ENCODE results near the gene CCL8.

Gene CCL8

GRCh38 chr17:34319039-34319483 lies at the start of gene CCL8:
TSS of gene CCL8 (plus strand) at chr17:34319435. CDS start at chr17:34319502, 67 bp downstream.
- H3K4me1 Mint-ChIP-seq, result no peaks in the 10 kb centered on the region
- no peaks in the 10 kb centered on the region for H3K9me3 Mint-ChIP-seq
- DNase-seq (ENCODE audit: low spot score in 2 of 2) (no peak), ATAC-seq (no peak)
- no peak within 1 kb of the TSS for H3K27ac Mint-ChIP-seq
- no peaks in the 10 kb centered on the region for H3K36me3 Mint-ChIP-seq
- H3K4me3 Mint-ChIP-seq, result no peak within 1 kb of the TSS

DNA sequence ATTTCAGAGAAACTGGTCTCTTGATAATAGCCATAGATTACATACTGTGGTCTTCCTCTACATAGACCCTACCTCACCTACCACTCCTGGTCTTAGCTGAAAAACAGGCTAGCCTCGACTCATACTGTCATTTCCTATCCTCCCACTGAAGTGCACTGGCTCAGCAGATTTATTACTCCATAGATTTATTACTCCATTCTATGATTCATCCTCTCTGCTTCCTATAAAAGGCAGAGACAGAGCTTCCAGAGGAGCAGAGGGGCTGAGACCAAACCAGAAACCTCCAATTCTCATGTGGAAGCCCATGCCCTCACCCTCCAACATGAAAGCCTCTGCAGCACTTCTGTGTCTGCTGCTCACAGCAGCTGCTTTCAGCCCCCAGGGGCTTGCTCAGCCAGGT lies 49.3 kb upstream of the CCL8 start, which contains the start of gene CCL7:
TSS of gene CCL7 (plus strand) at position 253 of the 400 bp plus-strand sequence. CDS start at position 323, 70 bp downstream.
- no peak for ATAC-seq

GRCh38 chr17:34275881-34276280 lies 43.4 kb upstream of the CCL8 start:
- ATAC-seq (no peak), DNase-seq (ENCODE audit: low spot score in 2 of 2) (no peak)
- H3K9me3 Mint-ChIP-seq, result no peaks in the 10 kb centered on the region
- no peak overlapping the region for H3K27ac Mint-ChIP-seq
- no peaks in the 10 kb centered on the region for H3K4me1 Mint-ChIP-seq
- no peak overlapping the region for H3K4me3 Mint-ChIP-seq
- no peaks in the 10 kb centered on the region for H3K36me3 Mint-ChIP-seq

More for the DNA sequence above, 49.3 kb upstream of the CCL8 start, which contains the start of gene CCL7:
- Mint-ChIP-seq H3K4me3 (no peak within 1 kb of the TSS), H3K27ac (no peak within 1 kb of the TSS), H3K36me3 (no peaks in the 10 kb centered on the region), H3K9me3 (no peaks in the 10 kb centered on the region), H3K4me1 (no peaks in the 10 kb centered on the region)
- DNase-seq (ENCODE audit: low spot score in 2 of 2), result no peak

- DNase-seq (ENCODE audit: low spot score in 2 of 2) (no peak), ATAC-seq (no peak)
- no peaks in the 10 kb centered on the region for H3K9me3 Mint-ChIP-seq
- no peaks in the 10 kb centered on the region for H3K36me3 Mint-ChIP-seq
- no peak overlapping the region for H3K4me3 Mint-ChIP-seq
- H3K4me1 Mint-ChIP-seq, result no peaks in the 10 kb centered on the region
- H3K27ac Mint-ChIP-seq, result no peak overlapping the region
Observed at GRCh38 chr17:34276826-34277225, 42.4 kb upstream of the CCL8 start.

- ATAC-seq, result no peak
- no peak for DNase-seq (ENCODE audit: low spot score in 2 of 2)
- Mint-ChIP-seq H3K9me3 (no peaks in the 10 kb centered on the region), H3K4me3 (no peak overlapping the region), H3K27ac (no peak overlapping the region), H3K36me3 (no peaks in the 10 kb centered on the region), H3K4me1 (no peaks in the 10 kb centered on the region)
Observed at GRCh38 chr17:34283571-34283970, 35.7 kb upstream of the CCL8 start.

GRCh38 chr17:34285286-34285792 lies 33.9 kb upstream of the CCL8 start, which contains the start of gene CCL11:
TSS of gene CCL11 (plus strand) at chr17:34285742. CDS start at chr17:34285809, 67 bp downstream.
- Mint-ChIP-seq H3K27ac (no peak within 1 kb of the TSS), H3K4me1 (no peaks in the 10 kb centered on the region), H3K4me3 (no peak within 1 kb of the TSS), H3K9me3 (no peaks in the 10 kb centered on the region), H3K36me3 (no peaks in the 10 kb centered on the region)
- no peak for ATAC-seq
- no peak for DNase-seq (ENCODE audit: low spot score in 2 of 2)

DNA sequence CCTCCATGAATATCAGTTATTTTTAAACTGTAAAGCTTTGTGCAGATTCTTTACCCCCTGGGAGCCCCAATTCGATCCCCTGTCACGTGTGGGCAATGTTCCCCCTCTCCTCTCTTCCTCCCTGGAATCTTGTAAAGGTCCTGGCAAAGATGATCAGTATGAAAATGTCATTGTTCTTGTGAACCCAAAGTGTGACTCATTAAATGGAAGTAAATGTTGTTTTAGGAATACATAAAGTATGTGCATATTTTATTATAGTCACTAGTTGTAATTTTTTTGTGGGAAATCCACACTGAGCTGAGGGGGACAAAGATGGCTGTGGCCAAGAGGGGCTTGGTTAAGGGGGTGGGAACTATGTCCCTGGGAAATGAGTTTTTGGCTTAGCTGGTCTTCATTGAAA lies 31.4 kb upstream of the CCL8 start:
- Mint-ChIP-seq H3K36me3 (no peaks in the 10 kb centered on the region), H3K4me3 (no peak overlapping the region)

GRCh38 chr17:34290586-34290985 lies 28.6 kb upstream of the CCL8 start:
- no peaks in the 10 kb centered on the region for H3K4me1 Mint-ChIP-seq
- H3K27ac Mint-ChIP-seq, result no peak overlapping the region
- no peaks in the 10 kb centered on the region for H3K36me3 Mint-ChIP-seq
- H3K9me3 Mint-ChIP-seq, result no peaks in the 10 kb centered on the region
- ATAC-seq (no peak), DNase-seq (ENCODE audit: low spot score in 2 of 2) (no peak)
- H3K4me3 Mint-ChIP-seq, result no peak overlapping the region

More for the DNA sequence above, 31.4 kb upstream of the CCL8 start:
- ATAC-seq (no peak), DNase-seq (ENCODE audit: low spot score in 2 of 2) (no peak)
- H3K9me3 Mint-ChIP-seq, result no peaks in the 10 kb centered on the region
- no peaks in the 10 kb centered on the region for H3K4me1 Mint-ChIP-seq
- H3K27ac Mint-ChIP-seq, result no peak overlapping the region

DNA sequence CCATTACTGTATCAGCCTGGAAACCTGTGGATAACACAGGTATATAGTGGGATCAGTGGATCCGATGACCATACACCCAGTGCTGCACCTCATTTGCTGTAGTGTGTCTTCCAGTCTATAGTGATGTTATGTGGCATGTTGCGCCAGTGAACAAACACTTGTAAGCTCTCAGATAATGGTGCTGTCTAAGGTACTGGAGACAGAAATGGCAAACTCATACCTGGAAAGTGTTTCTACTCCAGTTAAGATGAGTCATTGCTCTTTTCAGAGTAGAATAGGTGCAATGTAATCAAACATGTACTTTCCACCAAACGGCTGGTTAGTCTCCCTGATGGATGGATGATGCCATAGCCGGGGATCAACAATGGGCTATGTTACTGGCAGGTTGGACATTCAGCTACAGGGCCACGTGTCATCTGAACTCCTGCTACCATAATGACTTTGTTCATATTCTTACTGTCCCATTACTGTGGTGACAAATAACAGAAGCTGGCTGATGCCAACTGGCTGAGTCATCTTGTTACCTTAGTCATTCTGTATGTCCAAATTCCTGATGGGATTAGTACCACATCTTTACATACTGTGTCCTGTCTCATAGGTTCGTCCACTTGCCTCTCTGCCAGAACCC lies 27.4 kb upstream of the CCL8 start:
- Mint-ChIP-seq H3K4me1 (no peaks in the 10 kb centered on the region), H3K9me3 (no peaks in the 10 kb centered on the region), H3K4me3 (no peak overlapping the region), H3K36me3 (no peaks in the 10 kb centered on the region), H3K27ac (no peak overlapping the region)
- DNase-seq (ENCODE audit: low spot score in 2 of 2), result no peak
- ATAC-seq, result peak; percentile 59

DNA sequence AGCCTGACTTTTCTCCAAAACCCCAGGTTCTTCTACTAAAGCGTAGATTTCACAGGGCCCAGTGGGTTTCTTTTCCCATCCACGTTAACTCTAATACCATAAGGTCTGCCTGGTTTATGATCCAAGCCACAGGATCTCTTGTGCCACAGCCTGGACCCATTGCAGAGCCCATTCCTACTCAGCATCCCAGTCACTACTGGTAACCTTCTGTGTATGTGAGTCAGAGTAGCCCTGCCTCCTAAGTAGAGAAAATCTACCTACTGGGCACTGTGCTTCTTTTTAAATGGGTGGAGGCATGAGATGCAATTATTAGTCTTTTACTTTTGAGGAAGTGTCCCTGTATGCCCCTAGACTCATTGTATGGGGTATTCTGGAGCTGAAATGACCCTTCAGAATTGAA lies 20.2 kb upstream of the CCL8 start:
- Mint-ChIP-seq H3K27ac (no peak overlapping the region), H3K4me1 (no peaks in the 10 kb centered on the region), H3K36me3 (no peaks in the 10 kb centered on the region), H3K4me3 (no peak overlapping the region), H3K9me3 (no peaks in the 10 kb centered on the region)
- DNase-seq (ENCODE audit: low spot score in 2 of 2) (no peak), ATAC-seq (no peak)

DNA sequence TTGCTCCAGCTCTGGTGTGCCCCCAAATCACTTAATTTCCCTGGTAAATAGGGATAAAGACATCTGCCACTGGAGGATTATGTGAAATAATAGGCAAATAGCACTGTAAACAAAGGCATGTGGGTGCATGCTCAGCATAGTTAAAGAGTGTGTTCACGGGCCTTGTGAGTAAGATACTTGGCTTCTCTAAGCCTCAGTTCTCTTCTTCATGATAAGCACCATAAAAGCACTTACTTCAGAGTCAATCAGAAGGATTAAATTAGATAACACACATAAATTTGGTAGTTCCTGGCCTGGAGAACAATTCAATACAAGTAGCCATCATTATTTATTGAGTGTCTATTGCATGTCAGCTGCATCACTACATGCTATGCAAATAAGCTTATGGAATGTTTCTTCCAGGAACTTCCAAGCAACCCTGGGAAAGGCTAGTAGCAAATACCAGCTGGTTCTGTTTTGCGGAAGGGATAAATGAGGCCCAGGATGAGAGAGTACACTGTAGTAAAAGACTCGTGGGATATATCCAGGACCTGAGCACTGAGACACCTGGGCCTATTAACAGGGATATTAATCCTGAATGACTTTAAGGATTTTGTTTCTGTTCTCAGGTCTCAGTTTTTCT lies 19.2 kb upstream of the CCL8 start:
- Mint-ChIP-seq H3K27ac (no peak overlapping the region), H3K36me3 (no peaks in the 10 kb centered on the region), H3K4me1 (no peaks in the 10 kb centered on the region), H3K4me3 (no peak overlapping the region), H3K9me3 (no peaks in the 10 kb centered on the region)
- no peak for ATAC-seq
- DNase-seq (ENCODE audit: low spot score in 2 of 2), result no peak

DNA sequence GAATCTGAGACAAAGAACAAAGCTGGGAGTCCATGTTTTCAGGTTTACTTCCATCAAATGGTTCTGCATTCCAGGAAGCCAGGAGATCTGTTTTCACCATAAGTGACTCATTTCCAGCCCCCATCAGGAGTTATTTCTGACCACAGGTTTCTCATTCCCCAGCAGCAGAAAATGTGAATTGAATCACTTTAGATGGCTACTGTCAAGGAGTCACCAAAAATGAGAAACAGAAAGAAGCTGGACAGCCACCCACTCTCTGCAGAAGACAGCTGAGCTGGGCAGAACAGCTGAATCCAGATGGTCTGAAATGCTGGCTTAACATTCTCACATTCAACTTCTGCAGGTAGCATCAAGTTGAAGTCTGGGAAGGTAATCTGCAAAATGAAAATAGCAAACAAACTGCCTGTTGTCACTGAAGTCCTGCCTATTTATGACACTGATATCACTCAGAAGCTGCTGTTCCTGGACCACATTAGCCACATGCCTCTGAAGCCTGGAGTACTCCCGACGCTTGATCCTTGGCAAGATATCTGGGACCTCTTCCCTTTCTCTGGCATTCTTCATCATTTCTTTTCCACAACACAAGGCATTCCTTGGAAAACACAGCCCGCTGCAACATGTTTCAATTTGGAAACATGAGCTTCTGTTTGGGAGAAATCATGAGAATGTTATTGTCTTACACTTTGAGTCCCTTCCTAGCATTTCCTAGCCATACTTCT lies 18.4 kb upstream of the CCL8 start:
- no peaks in the 10 kb centered on the region for H3K36me3 Mint-ChIP-seq
- H3K4me3 Mint-ChIP-seq, result no peak overlapping the region
- peak in 1 of 2 donors; percentile 44 for DNase-seq (ENCODE audit: low spot score in 2 of 2)
- H3K4me1 Mint-ChIP-seq, result no peaks in the 10 kb centered on the region
- no peaks in the 10 kb centered on the region for H3K9me3 Mint-ChIP-seq
- no peak for ATAC-seq
- no peak overlapping the region for H3K27ac Mint-ChIP-seq

DNA sequence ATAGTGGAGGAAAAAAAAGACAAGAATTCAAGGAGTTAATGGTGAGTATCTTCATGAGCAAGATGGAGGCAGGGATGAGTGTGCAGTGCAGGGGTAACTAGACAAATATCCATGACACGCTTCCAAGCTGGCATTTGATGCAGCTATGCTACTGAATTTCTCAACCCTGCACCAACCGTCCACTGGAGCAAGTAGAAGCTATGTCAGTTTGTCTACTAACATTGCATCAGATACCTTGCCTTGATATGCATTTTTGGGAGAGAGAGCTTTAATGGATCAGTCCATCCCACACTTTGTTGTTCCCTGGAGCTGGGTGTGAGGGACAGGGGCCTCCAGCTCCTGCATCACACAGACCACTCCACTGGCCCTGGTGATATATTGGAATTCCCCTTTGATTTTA lies 17.2 kb upstream of the CCL8 start:
- DNase-seq (ENCODE audit: low spot score in 2 of 2), result no peak
- H3K4me1 Mint-ChIP-seq, result no peaks in the 10 kb centered on the region
- H3K27ac Mint-ChIP-seq, result no peak overlapping the region
- no peak for ATAC-seq
- H3K36me3 Mint-ChIP-seq, result no peaks in the 10 kb centered on the region
- H3K4me3 Mint-ChIP-seq, result no peak overlapping the region
- H3K9me3 Mint-ChIP-seq, result no peaks in the 10 kb centered on the region

- H3K4me3 Mint-ChIP-seq, result no peak overlapping the region
- ATAC-seq (no peak), DNase-seq (ENCODE audit: low spot score in 2 of 2) (no peak)
- H3K4me1 Mint-ChIP-seq, result no peaks in the 10 kb centered on the region
- H3K9me3 Mint-ChIP-seq, result no peaks in the 10 kb centered on the region
- H3K36me3 Mint-ChIP-seq, result no peaks in the 10 kb centered on the region
- H3K27ac Mint-ChIP-seq, result no peak overlapping the region
Observed at GRCh38 chr17:34302636-34303035, 16.6 kb upstream of the CCL8 start.

DNA sequence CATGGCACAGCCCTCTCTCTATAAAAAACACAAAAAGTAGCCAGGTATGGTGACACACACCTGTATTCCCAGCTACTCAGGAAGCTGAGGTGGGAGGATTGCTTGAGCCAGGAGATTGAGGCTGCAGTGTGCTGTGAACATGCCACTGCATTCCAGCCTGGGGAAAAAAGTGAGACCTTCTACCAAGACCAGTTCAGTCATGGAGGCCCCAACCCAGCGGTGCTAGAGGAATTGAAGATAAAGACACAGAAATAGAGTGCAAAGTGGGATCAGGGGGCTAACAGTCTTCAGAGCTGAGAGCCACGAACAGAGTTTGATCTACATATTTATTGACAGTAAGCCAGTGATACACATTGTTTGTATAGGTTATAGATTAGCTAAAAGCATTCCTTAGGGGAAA lies 15.6 kb upstream of the CCL8 start:
- no peaks in the 10 kb centered on the region for H3K4me1 Mint-ChIP-seq
- H3K27ac Mint-ChIP-seq, result no peak overlapping the region
- ATAC-seq (no peak), DNase-seq (ENCODE audit: low spot score in 2 of 2) (no peak)
- H3K36me3 Mint-ChIP-seq, result no peaks in the 10 kb centered on the region
- no peaks in the 10 kb centered on the region for H3K9me3 Mint-ChIP-seq
- H3K4me3 Mint-ChIP-seq, result no peak overlapping the region

All from stimulated activated effector memory CD8-positive, alpha-beta T cell treated with anti-CD3 and anti-CD28 coated beads, Interleukin-12 subunit alpha, Interleukin-12 subunit beta, amount 100 ng/mL, for 72 hours (primary cell).